ENCODE measurements around the gene C10orf53.

The C10orf53 gene, protein sequence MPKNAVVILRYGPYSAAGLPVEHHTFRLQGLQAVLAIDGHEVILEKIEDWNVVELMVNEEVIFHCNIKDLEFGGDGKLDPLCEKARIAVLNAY

GRCh38 chr10:49679480-49679893 is at the start of gene C10orf53:
Gene C10orf53, plus strand, starts transcription at chr10:49679651. Its CDS starts 47 bp downstream, at chr10:49679698.
- peak in 1 of 2 donors; percentile 28 for DNase-seq (ENCODE audit: low read depth in 2 of 2)

DNA sequence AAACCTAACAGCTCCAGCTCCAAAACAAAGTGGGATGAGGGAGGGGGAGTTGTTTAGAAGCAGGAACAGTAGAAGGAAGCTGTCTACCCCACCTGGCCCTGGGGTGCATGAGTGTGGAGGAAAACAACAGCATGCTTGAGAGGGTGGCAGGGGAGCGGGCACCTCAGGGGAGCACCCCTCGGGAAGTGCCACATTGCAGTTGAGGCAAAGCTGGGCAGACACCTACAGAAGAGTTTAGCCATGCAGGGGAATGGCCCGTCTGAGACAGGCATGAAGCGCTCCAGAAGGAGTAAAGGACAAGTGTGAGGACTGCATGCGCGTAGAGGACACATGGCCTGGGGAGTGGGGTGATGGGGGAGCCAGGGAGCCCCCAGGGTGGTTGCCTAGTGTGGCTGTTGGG is 47.5 kb upstream of the C10orf53 start:
- DNase-seq (ENCODE audit: low read depth in 2 of 2): no peak

DNA sequence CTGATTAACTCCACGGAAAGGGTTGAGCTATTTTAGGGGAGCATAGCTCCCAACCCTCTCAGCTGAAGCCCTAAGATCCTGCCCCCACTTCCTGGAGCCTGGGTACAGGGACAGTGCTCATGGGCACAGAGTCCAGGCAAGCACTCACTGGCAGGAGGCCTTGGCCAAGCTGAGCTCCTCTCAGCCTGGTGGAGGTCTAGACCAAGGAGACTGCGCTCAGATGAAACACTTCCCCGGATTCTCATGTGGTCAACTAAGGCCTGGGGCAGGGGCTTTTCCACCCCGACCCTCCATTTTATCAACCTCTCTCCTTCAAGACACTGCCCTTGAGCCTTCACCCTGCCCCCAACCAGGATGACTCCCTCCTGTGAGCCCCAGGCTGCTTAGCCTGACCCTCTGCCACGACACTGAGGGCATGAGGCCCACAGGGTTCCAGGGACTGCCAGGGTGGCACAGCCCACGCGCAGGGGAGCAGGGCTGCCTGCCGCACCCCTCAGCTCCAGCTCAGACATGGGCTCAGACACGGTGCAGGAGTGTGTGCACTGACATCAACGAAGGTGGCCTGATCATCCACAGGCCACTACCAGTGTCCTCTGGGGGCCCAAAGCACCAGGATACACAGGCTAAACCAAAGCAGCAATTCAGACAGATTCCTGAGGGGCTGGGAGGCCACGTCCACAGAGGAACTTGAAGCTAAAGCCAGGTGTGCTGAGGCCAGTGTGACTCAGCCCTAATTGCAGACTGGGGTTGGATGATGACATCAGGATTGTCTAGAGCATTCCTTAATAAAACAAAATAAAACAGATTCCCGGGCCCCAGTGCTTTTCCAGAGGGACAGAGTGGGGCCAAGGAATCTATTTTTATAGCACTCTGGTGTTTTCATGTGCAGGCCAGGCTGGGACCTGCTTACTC is 46.8 kb upstream of the C10orf53 start:
- DNase-seq (ENCODE audit: low read depth in 2 of 2): no peak

DNA sequence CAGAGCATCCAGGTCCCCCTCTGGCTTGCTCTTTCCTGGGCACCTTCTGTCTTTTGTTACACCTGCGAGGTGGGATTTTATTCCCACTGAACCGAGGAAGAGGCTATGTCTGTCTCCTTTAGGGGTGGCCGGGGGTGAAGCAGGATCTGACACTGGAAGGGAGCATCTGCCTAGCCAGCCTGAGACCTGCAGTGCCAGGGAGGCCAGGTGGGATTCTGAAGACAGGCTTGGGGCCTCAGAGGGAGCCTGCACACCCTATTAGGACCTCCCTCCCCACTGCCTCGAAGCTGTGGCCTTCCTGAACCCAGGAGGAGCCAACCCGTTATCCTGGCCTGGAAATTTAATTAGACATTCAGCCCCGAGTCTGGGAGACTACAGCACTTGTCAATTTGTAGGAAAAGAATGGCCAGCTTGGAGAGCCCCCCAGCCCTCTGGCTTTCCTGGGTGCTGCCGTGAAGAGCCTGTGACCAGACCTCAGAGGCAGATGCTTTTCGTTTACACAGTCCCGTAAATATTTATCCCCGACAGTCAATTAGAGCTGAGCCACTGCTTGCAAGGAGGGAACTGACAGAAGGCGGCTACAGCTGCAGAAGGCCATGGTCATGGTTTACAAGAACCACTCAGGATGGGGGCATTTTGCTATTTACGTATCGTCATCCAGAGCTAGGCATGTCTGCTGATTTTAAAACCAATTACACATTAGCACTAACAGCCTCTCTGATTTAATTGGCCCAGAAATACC is 46.0 kb upstream of the C10orf53 start:
- no peak for DNase-seq (ENCODE audit: low read depth in 2 of 2)

- DNase-seq (ENCODE audit: low read depth in 2 of 2): no peak
Observed at GRCh38 chr10:49634069-49634660, 45.3 kb upstream of the C10orf53 start.

GRCh38 chr10:49642311-49642710 is 37.1 kb upstream of the C10orf53 start:
- no peak for DNase-seq (ENCODE audit: low read depth in 2 of 2)

- DNase-seq (ENCODE audit: low read depth in 2 of 2): no peak
Observed at GRCh38 chr10:49643241-49644034, 36.0 kb upstream of the C10orf53 start.

DNA sequence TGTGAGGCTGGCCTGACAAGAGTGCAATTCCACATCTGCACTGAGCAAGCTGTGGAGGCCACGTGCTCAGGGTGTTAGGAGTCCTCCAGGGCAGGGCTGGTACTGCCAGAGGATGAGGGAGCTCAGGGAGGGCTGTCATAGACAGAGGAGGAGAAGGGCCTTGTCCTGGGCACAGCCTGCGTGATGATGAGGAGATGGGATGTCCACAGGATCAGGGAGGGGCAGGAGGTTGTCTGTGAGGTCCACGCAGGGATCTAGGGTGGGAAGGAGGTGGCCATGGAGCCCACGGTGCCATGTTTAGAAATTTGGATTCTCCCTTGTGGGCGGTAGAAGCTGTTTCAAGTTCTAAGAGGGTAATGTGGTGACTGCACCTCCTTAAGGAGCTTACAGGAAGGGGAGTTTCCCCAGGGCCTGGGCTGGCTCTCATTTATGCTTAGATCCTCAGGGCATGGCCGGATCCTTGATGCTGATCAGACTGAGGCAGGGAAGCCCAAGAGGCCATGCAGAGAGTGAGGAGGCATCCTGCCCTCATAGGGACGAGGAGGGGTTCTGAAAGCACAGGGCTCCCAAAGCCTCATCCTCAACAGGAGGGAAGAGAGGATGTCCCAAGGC is 35.3 kb upstream of the C10orf53 start:
- no peak for DNase-seq (ENCODE audit: low read depth in 2 of 2)

DNA sequence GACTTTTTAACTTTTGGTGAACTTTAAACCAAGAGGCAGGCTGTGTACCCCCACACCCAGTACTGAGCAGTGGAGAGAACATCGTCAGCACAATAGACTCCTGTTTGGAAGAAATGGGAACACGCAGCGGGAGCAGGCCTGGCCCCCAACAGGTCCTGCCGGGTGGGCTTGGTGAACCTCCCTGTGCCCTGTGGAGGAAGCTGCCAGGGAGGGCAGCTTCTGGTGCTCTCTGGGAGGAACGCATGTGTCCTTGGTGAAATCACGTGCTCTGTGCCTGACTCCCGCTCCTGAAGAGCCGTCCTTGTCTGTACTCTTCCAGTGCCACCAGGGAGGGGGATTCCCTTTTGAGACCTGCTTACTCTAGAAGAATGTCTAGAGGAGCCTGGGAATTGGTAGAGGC is 34.0 kb upstream of the C10orf53 start:
- DNase-seq (ENCODE audit: low read depth in 2 of 2): no peak

GRCh38 chr10:49645871-49646870 is 33.3 kb upstream of the C10orf53 start:
- DNase-seq (ENCODE audit: low read depth in 2 of 2): no peak

DNA sequence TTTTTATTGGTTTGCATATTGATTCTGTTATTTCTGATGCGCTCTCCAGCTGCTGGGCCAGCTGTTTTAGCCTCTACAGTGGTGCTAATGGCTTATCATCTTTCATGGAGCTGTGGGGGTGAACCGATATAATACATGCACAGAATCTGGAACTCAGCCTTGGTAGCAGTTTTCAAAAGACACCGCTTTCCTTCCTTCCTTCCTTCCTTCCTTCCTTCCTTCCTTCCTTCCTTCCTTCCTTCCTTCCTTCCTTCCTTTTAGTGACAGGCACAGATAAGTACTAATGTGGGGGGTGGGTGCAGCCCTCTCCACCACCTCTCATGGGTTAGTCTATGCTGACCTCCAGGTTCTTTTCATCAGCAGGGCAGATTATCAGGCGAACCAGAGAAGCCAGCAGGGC is 31.9 kb upstream of the C10orf53 start:
- no peak for DNase-seq (ENCODE audit: low read depth in 2 of 2)

DNA sequence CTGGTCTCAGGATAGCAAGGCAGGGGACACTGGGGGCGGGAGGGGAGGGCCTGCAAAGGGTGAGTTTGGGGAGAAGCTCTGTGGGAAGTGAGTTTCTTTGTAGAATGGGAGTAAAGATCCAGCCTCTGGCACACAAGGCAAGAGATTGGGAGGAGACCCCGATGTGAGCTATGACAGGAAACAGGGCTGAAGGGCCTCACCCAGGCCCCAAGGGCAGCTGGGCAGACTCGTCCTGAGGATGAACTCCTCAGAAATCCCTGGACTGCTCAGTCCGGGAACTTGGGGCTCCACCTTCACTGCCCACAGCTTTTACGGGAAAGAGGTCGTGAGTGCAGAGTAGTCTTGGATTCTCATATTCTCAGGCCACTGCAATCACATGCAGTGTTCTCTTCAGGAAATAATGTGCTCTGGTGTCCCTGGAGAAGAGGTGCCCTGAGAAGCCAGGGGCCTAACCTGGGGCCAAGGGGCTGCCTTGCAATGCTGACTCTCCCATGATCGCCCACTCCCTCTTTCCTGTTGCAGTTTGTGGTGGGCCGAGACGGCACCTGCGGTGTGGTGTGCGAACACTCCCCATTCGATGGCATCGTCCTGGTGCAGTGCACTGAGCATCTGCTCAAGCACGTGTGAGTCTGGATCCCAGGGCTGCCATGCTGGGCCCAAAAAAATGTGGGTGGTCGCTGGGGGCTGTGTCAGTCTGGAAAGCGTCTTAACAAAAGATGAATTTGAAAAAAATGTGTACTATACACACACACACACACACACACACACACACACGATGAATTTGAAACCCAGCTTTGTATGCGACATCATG is 31.3 kb upstream of the C10orf53 start:
- DNase-seq (ENCODE audit: low read depth in 2 of 2): no peak

DNA sequence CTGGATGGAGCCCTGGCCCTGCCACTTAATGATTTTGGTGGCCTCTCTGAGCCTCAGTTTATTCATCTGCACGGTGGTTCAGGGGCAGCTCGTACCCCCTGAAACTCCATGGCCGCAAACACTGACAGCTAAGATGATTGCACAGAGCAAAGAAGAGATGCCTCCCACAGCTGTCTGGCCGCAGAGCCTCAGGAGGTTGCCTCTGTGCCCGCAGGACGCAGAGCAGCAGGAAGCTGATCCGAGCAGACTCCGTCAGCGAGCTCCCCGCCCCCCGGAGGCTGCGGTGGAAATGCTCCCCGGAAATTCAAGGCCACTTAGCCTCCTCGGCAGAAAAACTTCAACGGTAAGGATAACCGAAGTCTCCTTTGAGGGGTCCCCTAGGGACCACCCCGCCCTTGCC is 30.2 kb upstream of the C10orf53 start:
- peak in 1 of 2 donors; percentile 9 for DNase-seq (ENCODE audit: low read depth in 2 of 2)

DNA sequence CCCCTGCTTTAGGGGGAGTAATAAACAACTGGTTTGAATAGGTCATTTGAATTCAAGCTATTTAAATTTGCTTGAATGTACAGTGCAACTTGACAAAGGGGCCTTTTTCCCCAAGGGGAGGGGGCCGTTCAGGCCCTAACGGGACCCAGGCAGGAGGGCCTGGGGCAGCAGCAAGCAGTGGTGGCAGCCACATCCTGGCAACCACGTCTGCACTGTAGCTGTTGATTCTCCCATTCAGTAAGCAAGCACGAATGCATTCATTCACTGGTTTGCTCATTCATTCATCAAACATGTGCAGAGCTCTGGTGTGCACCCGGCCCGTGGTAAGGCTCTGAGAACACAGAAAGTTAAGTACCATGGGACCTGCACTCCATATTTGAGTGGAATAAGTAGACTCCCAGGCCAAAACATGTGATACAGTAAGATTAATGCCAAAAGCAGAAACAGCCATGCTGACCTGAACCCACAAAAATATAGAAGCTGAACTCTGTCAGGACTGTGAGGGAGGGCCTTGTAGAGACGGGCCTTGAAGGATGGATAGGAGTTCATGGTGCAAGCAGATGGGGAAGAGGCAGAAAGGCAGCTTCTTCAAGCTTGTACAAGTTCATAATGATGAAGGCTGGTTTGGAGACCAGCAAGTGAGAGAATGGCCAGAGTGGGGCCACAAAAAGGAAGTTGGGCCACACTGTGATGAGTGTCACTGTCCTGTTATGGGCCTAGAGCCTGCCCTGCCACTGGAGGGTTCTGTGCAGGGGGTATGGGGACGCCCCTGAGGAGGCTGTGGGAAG is 29.3 kb upstream of the C10orf53 start:
- no peak for DNase-seq (ENCODE audit: low read depth in 2 of 2)

- no peak for DNase-seq (ENCODE audit: low read depth in 2 of 2)
Observed at GRCh38 chr10:49650724-49651034, 28.8 kb upstream of the C10orf53 start.

GRCh38 chr10:49651039-49651835 is 28.2 kb upstream of the C10orf53 start:
- no peak for DNase-seq (ENCODE audit: low read depth in 2 of 2)

DNA sequence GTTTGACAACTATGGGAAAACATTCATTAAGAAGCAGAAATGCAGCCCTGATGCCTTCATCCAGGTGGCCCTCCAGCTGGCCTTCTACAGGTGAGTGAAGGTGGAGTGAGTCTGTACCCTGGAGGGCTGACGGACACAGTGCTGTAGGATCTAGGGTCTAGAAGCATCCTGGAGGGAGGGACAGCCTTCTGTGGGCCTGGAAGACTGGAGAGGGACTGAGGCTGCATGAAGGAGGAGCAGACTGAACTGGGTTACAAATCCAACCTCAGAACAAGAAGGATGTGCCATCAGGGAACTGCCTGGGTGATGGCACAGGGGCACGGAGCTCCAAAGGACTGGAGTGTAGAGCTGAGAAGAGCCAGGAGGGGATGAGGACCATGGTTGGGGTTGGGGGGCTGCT is 27.5 kb upstream of the C10orf53 start:
- DNase-seq (ENCODE audit: low read depth in 2 of 2): no peak

Data from stimulated activated CD4-positive, alpha-beta T cell treated with anti-CD3 and anti-CD28 coated beads, Interleukin-15, amount 100 ng/mL, for 48 hours (primary cell).